H54 (cell line): Measurements from ENCODE around the gene GNA12.

Experiments used
- DNase-seq: peaks from one replicate; pipeline ENCODE4 v3.0.0; 2011; ENCODE audit warnings: low spot score, mixed read lengths; ENCODE audit not compliant: insufficient read length
- FAIRE-seq: peaks from 3 replicates; lab custom pipeline; 2011; peaks lifted over from hg19 to GRCh38; lab: Jason Lieb, UNC
- POLR2A ChIP-seq: IDR thresholded peaks from 2 replicates; pipeline ENCODE4 v1.6.1; 2011; ENCODE audit warnings: low read depth, mild to moderate bottlenecking, low read length

Gene GNA12

DNA sequence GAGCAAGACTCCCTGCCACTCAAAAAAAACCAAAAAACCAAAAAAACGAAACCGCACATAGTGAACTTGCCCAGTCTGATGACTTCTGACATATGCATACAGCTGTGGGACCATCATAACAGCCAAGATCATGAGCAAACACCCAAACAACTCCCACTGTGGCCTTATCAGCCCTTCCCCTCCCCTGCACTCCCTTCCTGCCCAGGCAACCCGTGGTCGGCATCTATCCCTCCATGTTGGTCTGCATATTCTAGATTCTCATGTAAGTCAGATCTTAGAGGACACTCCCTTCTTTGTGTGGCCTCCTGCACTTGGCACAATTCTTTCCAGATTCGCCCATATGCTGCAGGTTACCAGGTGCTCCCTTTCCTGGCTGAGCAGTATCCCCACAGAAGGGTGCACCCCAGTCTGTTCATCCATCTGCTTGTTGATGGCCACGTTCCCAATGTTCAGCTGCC lies 72.8 kb downstream of the GNA12 start:
- no peak for TF ChIP-seq POLR2A
- FAIRE-seq = no peak
- DNase-seq = no peak

DNA sequence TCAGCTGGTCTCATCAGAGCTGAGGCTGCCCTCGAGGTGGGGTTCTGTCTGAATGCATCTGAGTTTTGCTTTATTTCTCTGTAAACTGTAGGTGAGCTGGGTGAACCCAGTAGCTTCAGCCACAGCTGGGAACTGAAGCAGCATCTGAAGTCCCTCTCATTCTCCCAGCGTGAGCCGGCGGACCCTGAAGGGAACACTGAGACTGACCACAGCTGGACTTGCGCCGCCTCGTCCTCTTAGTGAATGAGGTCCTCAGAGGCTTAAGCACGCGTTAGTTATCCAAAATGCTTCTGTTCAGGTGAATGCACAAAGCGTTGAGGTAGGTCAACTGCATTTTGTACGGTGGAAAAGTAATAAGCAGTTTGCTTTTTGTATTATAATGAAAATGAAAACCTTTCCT lies 79.5 kb downstream of the GNA12 start:
- no peak for DNase-seq
- FAIRE-seq = no peak
- no peak for TF ChIP-seq POLR2A

DNA sequence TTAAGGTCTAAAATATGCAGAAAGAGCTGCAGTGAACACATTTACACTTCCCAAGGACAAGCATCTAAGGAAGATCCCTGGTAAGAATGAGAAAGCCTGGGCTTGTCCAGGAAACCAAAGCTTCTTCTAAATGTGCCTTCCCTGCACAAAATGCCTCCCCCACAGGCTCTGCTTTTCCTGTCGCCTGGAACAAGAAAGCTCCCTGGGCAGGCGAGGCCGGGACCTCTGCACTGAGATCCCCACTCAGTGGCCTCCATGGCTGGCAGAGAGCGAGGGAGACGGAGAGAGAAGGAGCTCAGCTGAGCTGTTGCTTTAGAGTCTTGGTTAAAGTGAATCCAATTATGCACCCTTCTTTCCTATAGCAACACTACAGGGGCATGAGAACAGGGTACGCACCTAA lies 80.5 kb downstream of the GNA12 start:
- no peak for DNase-seq
- TF ChIP-seq POLR2A = no peak
- no peak for FAIRE-seq

DNA sequence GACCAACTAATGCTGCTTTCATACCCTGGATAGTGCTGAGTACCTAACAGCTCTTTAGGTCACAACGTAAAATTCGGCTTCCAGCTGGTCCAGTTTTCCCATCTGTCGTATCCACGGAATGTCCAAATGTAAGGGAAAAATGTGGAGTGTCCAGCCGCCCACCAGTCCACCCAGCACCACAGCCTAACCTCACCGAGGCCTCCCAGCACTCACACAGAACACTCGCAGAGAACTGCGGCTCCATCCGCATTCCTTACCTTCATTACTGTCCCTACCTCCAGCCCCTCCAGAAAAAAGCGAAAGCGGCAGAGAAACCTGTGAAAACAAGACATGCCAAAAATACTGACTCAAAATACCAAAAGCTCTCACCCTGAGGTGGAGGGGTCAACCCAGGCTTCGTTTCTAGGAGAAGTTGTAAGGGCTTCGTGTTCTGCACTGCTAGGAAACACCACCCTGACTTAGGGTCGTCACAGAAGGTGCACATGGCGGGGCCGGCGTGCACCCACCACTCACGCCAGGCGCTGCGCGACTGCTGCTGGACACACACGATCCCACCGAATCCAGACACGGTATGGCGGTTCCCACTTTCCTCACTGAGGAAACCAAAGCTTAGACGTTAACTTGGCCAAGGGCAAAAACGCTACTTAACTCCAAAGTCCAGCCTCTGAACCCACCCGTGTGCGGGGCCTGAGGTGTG lies 82.2 kb downstream of the GNA12 start:
- DNase-seq (no peak), FAIRE-seq (no peak)

DNA sequence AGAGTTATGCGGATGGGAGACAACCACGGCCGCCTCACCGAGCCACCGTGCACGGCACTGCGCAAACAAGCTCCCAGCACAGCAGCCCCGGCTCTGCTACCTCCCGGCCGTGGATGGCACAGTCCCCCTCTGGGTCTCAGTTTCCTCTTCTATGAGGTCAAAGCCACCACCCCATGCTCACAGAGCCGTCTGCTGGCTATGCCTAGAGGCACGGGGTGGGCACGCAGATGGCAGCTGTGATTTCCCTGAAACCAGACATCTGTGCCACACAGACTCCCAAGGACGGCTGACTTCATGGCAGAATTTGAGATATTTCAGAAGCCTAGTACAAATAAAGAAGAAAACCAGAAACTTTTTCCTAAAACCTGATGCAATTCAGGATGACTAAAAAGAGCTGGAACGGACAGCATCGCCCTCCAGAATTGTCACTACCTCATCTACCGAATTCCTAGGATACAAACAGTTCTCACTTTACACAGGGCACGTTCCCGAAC lies 82.9 kb downstream of the GNA12 start:
- DNase-seq (no peak), FAIRE-seq (no peak)
- no peak for TF ChIP-seq POLR2A

More for the DNA sequence above, 82.2 kb downstream of the GNA12 start:
- no peak for TF ChIP-seq POLR2A

GRCh38 chr7:2760098-2760889 lies 83.8 kb downstream of the GNA12 start:
- FAIRE-seq (no peak), DNase-seq (peak; percentile 74)
- no peak for TF ChIP-seq POLR2A

DNA sequence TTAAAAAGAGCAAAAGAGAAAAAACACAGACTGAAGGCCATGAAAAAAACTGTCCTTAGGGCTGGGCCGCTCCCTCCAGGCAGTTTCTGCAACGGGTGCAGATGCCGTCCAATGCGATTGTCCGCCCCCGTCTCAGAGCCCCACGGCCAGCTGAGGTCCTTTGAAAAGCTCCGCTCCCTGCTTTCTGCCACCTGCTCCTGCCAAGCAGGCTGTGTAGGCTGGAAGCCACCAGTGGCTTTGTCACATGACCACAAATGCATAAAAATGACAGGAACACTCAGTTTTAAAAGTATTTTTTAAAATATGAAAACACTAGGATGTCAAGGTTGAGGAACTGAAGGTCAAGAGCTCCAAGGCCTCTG lies 84.4 kb downstream of the GNA12 start:
- TF ChIP-seq POLR2A = no peak
- FAIRE-seq (no peak), DNase-seq (no peak)

DNA sequence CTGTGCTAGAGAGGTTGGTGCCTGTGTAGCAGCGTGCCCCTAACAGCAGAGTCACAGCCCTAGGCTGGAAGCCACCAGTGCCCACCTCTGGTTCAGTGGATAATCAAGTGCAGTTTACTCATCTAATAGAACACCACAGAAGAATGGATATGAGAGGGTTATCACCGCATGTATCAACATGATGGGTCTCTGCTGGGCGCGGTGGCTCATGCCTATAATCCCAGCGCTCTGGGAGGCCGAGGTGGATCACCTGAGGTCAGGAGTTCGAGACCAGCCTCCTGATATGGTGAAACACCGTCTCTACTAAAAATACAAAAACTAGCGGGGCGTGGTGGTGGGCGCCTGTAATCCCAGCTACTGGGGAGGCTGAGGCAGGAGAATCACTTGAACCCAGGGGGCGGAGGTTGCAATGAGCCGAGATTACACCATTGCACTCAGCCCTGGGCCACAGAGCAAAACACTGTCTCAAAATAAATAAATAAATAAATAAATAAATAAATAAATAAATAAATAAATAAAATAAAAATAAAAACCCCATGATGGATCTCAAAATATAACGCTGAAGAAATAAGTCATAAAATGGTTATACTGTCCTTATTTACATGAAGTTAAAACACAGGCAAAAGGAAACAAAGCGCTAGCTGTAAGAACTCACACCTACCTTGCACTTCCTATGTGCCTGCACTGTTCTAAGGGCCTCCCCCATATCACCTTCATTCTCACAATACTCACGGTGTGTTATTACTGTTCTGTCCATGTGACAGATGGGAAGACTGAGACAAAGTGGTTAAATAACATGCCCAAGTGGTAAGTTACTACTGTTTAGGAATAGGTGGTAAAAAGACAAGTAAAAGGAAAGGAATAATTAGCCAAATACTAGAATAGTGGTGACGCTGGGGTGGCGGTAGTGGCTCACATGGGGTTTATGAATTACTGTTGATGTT lies 85.2 kb downstream of the GNA12 start:
- TF ChIP-seq POLR2A = no peak
- FAIRE-seq = no peak
- no peak for DNase-seq

- DNase-seq = peak; percentile 82
- no peak for TF ChIP-seq POLR2A
- peak; percentile 78 for FAIRE-seq
Observed at GRCh38 chr7:2757904-2758672, 86.0 kb downstream of the GNA12 start.

GRCh38 chr7:2757361-2757903 lies 86.7 kb downstream of the GNA12 start:
- TF ChIP-seq POLR2A = no peak
- peak; percentile 65 for DNase-seq
- peak; percentile 55 for FAIRE-seq

DNA sequence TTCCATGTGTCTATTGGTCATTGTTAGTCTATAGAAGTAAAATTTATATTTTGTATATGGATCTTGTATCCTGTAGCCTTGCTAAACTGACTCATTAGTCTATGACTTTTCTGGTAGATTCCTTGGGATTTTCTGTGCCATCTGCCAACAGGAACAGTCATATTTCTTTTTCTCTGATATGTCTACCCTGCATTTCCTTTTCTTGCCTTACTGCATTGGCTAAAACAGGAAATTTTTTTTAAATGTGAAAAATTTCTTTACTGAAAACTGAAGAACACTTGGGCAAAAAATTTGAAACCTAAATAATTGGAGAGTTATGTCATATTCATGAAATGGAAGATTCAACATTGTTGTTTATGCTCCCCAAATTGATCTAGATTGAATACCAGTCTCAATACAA lies 88.6 kb downstream of the GNA12 start:
- DNase-seq (no peak), FAIRE-seq (no peak)
- no peak for TF ChIP-seq POLR2A

DNA sequence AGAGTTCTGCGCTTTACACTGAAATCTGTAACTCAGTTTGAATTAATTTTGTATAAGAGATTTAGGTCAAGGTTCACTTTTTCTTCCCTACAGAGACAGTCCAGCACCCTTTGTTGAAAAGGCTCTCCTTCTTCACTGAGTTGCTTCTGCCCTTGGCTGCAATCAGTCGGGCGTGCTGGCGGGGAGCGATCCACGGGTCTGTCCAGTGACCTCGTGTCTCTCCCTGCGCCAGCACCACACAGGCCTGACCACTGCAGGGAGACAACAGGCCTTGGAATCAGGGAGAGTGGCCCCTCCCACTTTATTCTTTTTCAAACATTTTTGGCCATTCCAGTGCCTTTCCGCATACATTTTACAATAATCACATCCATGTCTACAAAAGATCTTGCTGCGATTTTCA lies 89.2 kb downstream of the GNA12 start:
- FAIRE-seq (no peak), DNase-seq (no peak)
- TF ChIP-seq POLR2A = no peak

GRCh38 chr7:2754086-2754485 lies 90.0 kb downstream of the GNA12 start:
- no peak for TF ChIP-seq POLR2A
- DNase-seq (no peak), FAIRE-seq (no peak)

DNA sequence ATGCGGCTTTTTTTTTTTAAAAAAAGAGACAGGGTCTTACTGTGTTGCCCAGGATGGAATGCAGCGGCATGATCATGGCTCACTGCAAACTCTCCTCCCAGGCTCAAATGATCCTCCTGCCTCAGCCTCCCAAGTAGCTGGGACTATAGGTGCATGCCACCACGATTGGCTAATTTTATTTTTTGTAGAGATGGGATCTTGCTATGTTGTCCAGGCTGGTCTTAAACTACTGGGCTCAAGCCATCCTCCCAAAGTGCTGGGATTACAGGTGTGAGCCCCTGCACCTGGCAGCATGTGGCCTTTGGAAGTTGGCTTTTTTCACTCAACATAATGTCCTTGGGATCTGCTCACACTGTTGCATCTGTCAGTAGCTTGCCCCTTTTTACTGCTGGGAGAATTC lies 91.0 kb downstream of the GNA12 start:
- no peak for TF ChIP-seq POLR2A
- FAIRE-seq = no peak
- no peak for DNase-seq
